Gastrocnemius medialis (tissue), 4 donors: Measurements from ENCODE around the gene PLN. TPM values are rescaled to one million over a fixed set of nuclear protein-coding genes. Genes with fewer than 3 reads are reported as not detected.

ENCODE experiments used
- ATAC-seq, 2 donors: fragments of 150-250 bp; one replicate each; pipeline ENCODE4 v1.9.1; 2016
- DNase-seq, 2 donors: peaks; one replicate each; pipeline ENCODE4 v3.0.0-alpha.2; 2019
- H3K27ac ChIP-seq, 4 donors: fragments of 200-600 bp; sonication (generic); 1 replicate in 1 of 4; 2 replicates in 3 of 4; pipeline ENCODE4 v1.5.1; 2016 to 2018; ENCODE audit warnings: mild to moderate bottlenecking in 2 of 4, moderate library complexity in 1 of 4
- H3K27me3 ChIP-seq, 3 donors: fragments of 200-600 bp; sonication (generic) in 2 of 3; 1 replicate in 1 of 3; 2 replicates in 2 of 3; pipeline versions ENCODE4 v1.5.1 to v1.6.0; 2016 to 2019; ENCODE audit warnings: mild to moderate bottlenecking in 1 of 3, moderate library complexity in 1 of 3
- H3K36me3 ChIP-seq, 2 donors: fragments of 200-600 bp; sonication (generic) in 1 of 2; one replicate each; pipeline ENCODE4 v1.5.1; 2017 to 2018
- H3K4me1 ChIP-seq, 2 donors: fragments of 200-600 bp; sonication (generic) in 1 of 2; one replicate each; pipeline ENCODE4 v1.5.1; 2016 to 2017; ENCODE audit warnings: mild to moderate bottlenecking in 2 of 2
- H3K4me3 ChIP-seq, 4 donors: fragments of 200-600 bp; sonication (generic) in 3 of 4; 1 replicate in 1 of 4; 2 replicates in 3 of 4; pipeline ENCODE4 v1.5.1; 2016 to 2019; ENCODE audit warnings: mild to moderate bottlenecking in 2 of 4
- H3K9me3 ChIP-seq, 3 donors: fragments of 200-600 bp; sonication (generic) in 2 of 3; 1 replicate in 1 of 3; 2 replicates in 2 of 3; pipeline ENCODE4 v1.5.1; 2016 to 2019
- CTCF ChIP-seq, 5 experiments: fragments of 450-650 bp in 3 of 5; fragments of 200-600 bp in 2 of 5; sonication (generic) in 2 of 5; IDR thresholded peaks in 4 of 5; conservative IDR thresholded peaks in 1 of 5; 1 replicate in 4 of 5; 2 replicates in 1 of 5; pipeline ENCODE4 v1.5.1; 2016 to 2019; ENCODE audit warnings: antibody characterized with exemption in 5 of 5, mild to moderate bottlenecking in 3 of 5, moderate library complexity in 3 of 5
- POLR2A ChIP-seq, 2 donors: fragments of 450-650 bp; IDR thresholded peaks; one replicate each; pipeline ENCODE4 v1.6.1; 2017; ENCODE audit warnings: antibody characterized with exemption in 2 of 2, mild to moderate bottlenecking in 2 of 2, moderate library complexity in 2 of 2
- in situ Hi-C, 4 donors: fragments of 200-750 bp; cut with MboI; loops; one replicate each; pipeline versions ENCODE4 v1.15.0 to v1.8.0; 2017; ENCODE audit warnings: low sequenced_read_pairs in 4 of 4
- intact Hi-C: fragments of 100-400 bp; cut with DNase I; formaldehyde crosslinking; loops from one replicate; pipeline ENCODE4 v1.15.1; 2023; ENCODE audit warnings: low total_unique reads
- total RNA-seq, 4 donors: library from RNA; depleted of rRNA; stranded (reverse); fragments of >200 nt; gene quantifications; one replicate each; pipeline versions ENCODE4 v1.1.0 to v1.2.3, GENCODE V29; 2016

The PLN gene
- total RNA-seq, 4 donors from 2014 or later: 49.6 to 278 (median 202) TPM

- Histone ChIP-seq H3K27ac (no peak overlapping the region), H3K4me1 (peaks cover 27% of the 10 kb centered on the region in 2 donors), H3K4me3 (no peak overlapping the region), H3K27me3 (no peaks in the 10 kb centered on the region), H3K36me3 (peaks cover 0 to 14% of the 10 kb centered on the region in 2 donors), H3K9me3 (peaks cover 6 to 17% (median 13%) of the 10 kb centered on the region in 3 donors)
- ATAC-seq: no peak
- intact Hi-C loops: no loop called here
- TF ChIP-seq POLR2A (IDR thresholded peaks at IDR 0.05): no peak
- in situ Hi-C loops: loop anchor here in 1 of 4 donors (25.0 kb wide), 1 partner anchor 291 kb away; no protein-coding TSS in a partner anchor
- DNase-seq: no peak
Observed at GRCh38 chr6:118578617-118579016, 30.5 kb downstream of the PLN start.

- intact Hi-C loops: loop anchor here (1.0 to 2.0 kb wide), 4 partner anchors 15 to 295 kb away; no protein-coding TSS in a partner anchor
- TF ChIP-seq CTCF (IDR thresholded peaks at IDR 0.05 in 4 of 5, conservative IDR thresholded peaks at IDR 0.05 in 1 of 5): no peak
- no peak for TF ChIP-seq POLR2A (IDR thresholded peaks at IDR 0.05)
- DNase-seq (no peak), ATAC-seq (no peak)
- no peaks in the 10 kb centered on the region for H3K27me3 ChIP-seq
- H3K9me3 ChIP-seq: peaks cover 0 to 10% (median 3%) of the 10 kb centered on the region in 3 donors
- H3K4me1 ChIP-seq: peaks cover 36 to 38% of the 10 kb centered on the region in 2 donors
- H3K4me3 ChIP-seq: no peak overlapping the region
- in situ Hi-C loops: loop anchor here in 2 of 4 donors (10.0 to 25.0 kb wide), 2 partner anchors 292 to 295 kb away; no protein-coding TSS in a partner anchor
- peaks cover 0 to 3% of the 10 kb centered on the region in 2 donors for H3K36me3 ChIP-seq
- peak overlapping the region; percentile 81 to 85 (median 84) for H3K27ac ChIP-seq
Observed at GRCh38 chr6:118579786-118580185, 31.7 kb downstream of the PLN start.

- H3K4me3 ChIP-seq: peak overlapping the region; percentile 8 to 29 (median 24)
- in situ Hi-C loops: loop anchor here in 2 of 4 donors (10.0 to 25.0 kb wide), 2 partner anchors 294 to 296 kb away; no protein-coding TSS in a partner anchor
- no peaks in the 10 kb centered on the region for H3K27me3 ChIP-seq
- peak overlapping the region; percentile 81 to 85 (median 84) for H3K27ac ChIP-seq
- peaks cover 42 to 46% of the 10 kb centered on the region in 2 donors for H3K4me1 ChIP-seq
- intact Hi-C loops: loop anchor here (1.0 to 2.0 kb wide), 4 partner anchors 16 to 297 kb away; no protein-coding TSS in a partner anchor
- TF ChIP-seq POLR2A (IDR thresholded peaks at IDR 0.05) (no peak), CTCF (IDR thresholded peaks at IDR 0.05 in 4 of 5, conservative IDR thresholded peaks at IDR 0.05 in 1 of 5) (peak; percentile 72 to 84 (median 80))
- no peaks in the 10 kb centered on the region for H3K36me3 ChIP-seq
- H3K9me3 ChIP-seq: peaks cover 0 to 10% (median 0%) of the 10 kb centered on the region in 3 donors
- DNase-seq (peak; percentile 71 to 86), ATAC-seq (peak; percentile 86 to 92)
Observed at GRCh38 chr6:118580585-118581419, 32.7 kb downstream of the PLN start.

- Histone ChIP-seq H3K9me3 (peaks cover 0 to 10% (median 0%) of the 10 kb centered on the region in 3 donors), H3K27me3 (no peaks in the 10 kb centered on the region), H3K27ac (peak overlapping the region; percentile 81 to 85 (median 84)), H3K4me1 (peaks cover 48 to 54% of the 10 kb centered on the region in 2 donors), H3K36me3 (no peaks in the 10 kb centered on the region), H3K4me3 (peak overlapping the region in 2 of 4 donors; percentile 12 to 24)
- in situ Hi-C loops (loop anchor here in 2 of 4 donors (10.0 to 25.0 kb wide), 2 partner anchors 294 to 297 kb away; no protein-coding TSS in a partner anchor), intact Hi-C loops (loop anchor here (2.0 kb wide), 3 partner anchors 17 to 69 kb away; no protein-coding TSS in a partner anchor)
- DNase-seq (peak; percentile 13 to 64), ATAC-seq (peak; percentile 85 to 90)
- no peak for TF ChIP-seq CTCF (IDR thresholded peaks at IDR 0.05 in 4 of 5, conservative IDR thresholded peaks at IDR 0.05 in 1 of 5)
- no peak for TF ChIP-seq POLR2A (IDR thresholded peaks at IDR 0.05)
Observed at GRCh38 chr6:118581489-118581959, 33.4 kb downstream of the PLN start.
